ENCODE data around the gene C17orf100.
"Not testable (repeated sequence)": the region's sequence is repeated elsewhere in the genome, so short reads cannot be mapped to it uniquely, and the experiment has no call there.

- TF ChIP-seq EZH2 (IDR thresholded peaks at IDR 0.05); FOXP2 (optimal IDR thresholded peaks at IDR 0.05; ENCODE audit: control extremely low read depth, extremely low read length, insufficient read depth): not testable (repeated sequence)
Measured at GRCh38 chr17:6663200-6663599, 11.6 kb downstream of the C17orf100 start.

Measured in SK-N-MC (cell line).